Stimulated activated memory B cell treated with anti-CD40 and anti-IgM and Interleukin-4, amounts not matched to agents 10 μg/mL and 1 μg/mL and 100 μg/mL, for 72 hours (primary cell): ENCODE measurements around the gene KLHL33.
"Not testable (repeated sequence)": the region's sequence is repeated elsewhere in the genome, so short reads cannot be mapped to it uniquely, and the experiment has no call there.

Experiments used
- ATAC-seq: fragments of 150-1000 bp; cut with Tn5 transposase; 2 replicates; pipeline ENCODE4 v1.10.0; 2021
- H3K27ac Mint-ChIP-seq: one replicate; pipeline ENCODE4 v1.8.0; 2022; ENCODE audit warnings: mild to moderate bottlenecking, mixed read lengths
- H3K27me3 Mint-ChIP-seq: one replicate; pipeline ENCODE4 v1.8.0; 2022; ENCODE audit warnings: mixed read lengths
- H3K36me3 Mint-ChIP-seq: one replicate; pipeline ENCODE4 v1.8.0; 2022; ENCODE audit warnings: mixed read lengths
- H3K4me1 Mint-ChIP-seq: one replicate; pipeline ENCODE4 v1.8.0; 2022; ENCODE audit warnings: mixed read lengths
- H3K4me3 Mint-ChIP-seq: one replicate; pipeline ENCODE4 v1.8.0; 2022; ENCODE audit warnings: mild to moderate bottlenecking, moderate library complexity, mixed read lengths
- H3K9me3 Mint-ChIP-seq: one replicate; pipeline ENCODE4 v1.8.0; 2022; ENCODE audit warnings: mixed read lengths

KLHL33 gene

GRCh38 chr14:20458031-20458789 is 22.2 kb upstream of the KLHL33 start:
- H3K4me3 Mint-ChIP-seq: no peak overlapping the region
- no peak for ATAC-seq
- H3K36me3 Mint-ChIP-seq: peaks cover 16% of the 10 kb centered on the region
- peaks cover 25% of the 10 kb centered on the region for H3K4me1 Mint-ChIP-seq
- no peak overlapping the region for H3K27ac Mint-ChIP-seq
- peaks cover 3% of the 10 kb centered on the region for H3K9me3 Mint-ChIP-seq
- H3K27me3 Mint-ChIP-seq: no peaks in the 10 kb centered on the region

GRCh38 chr14:20456971-20457370 is 21.0 kb upstream of the KLHL33 start:
- Mint-ChIP-seq H3K36me3 (peaks cover 24% of the 10 kb centered on the region), H3K27ac (no peak overlapping the region), H3K4me3 (no peak overlapping the region), H3K9me3 (peaks cover 3% of the 10 kb centered on the region), H3K4me1 (peaks cover 33% of the 10 kb centered on the region), H3K27me3 (no peaks in the 10 kb centered on the region)
- ATAC-seq: no peak

- H3K27me3 Mint-ChIP-seq: no peaks in the 10 kb centered on the region
- peak; percentile 76 for ATAC-seq
- no peak overlapping the region for H3K4me3 Mint-ChIP-seq
- peaks cover 28% of the 10 kb centered on the region for H3K36me3 Mint-ChIP-seq
- H3K27ac Mint-ChIP-seq: no peak overlapping the region
- H3K9me3 Mint-ChIP-seq: no peaks in the 10 kb centered on the region
- peaks cover 31% of the 10 kb centered on the region for H3K4me1 Mint-ChIP-seq
Observed at GRCh38 chr14:20455355-20456300, 19.7 kb upstream of the KLHL33 start.

DNA sequence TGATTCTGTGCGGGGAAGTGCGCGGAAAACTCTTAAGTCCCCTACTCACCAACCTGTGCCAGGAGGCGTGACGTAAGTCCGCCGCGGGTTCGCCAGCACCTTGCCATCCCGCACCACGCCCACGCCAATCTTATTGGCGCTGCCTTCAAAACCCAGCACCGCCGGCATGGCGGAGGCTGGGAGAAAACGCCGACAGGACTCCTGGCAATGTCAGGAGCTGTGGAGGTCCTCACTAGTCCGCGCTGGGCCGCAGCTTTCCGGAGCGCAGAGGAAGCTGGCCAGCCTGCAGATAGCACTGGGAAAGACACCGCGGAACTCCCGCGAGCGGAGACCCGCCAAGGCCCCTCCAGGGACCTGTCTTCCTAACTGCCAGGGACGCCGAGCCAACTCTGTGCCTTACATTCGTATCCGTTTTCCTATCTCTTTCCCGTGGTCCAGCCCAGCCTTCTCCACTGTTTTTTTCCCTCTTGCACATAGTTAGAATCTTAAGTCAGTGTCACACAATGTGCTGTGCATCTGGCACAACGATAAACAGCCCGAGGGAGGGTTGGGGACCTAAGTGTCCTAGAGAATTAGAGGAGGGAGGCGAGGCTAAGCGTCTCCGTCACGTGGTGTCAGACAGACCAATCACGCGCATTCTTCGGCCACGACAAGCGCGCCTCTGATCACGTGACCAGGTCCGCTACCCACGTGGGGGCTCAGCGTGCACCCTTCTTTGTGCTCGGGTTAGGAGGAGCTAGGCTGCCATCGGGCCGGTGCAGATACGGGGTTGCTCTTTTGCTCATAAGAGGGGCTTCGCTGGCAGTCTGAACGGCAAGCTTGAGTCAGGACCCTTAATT is 18.8 kb upstream of the KLHL33 start, which contains the start of the genes APEX1 and OSGEP:
Gene APEX1 (plus strand): TSS at position 711 of the 839 bp plus-strand sequence. CDS start 420 bp downstream, outside the sequence.
Gene OSGEP (minus strand): TSS at position 297 of the 839 bp plus-strand sequence. CDS start 129 bp downstream, at position 168.
- peak; percentile 97 for ATAC-seq
- H3K4me3 Mint-ChIP-seq: no peak within 1 kb of the TSS
- no peak within 1 kb of the TSS for H3K27ac Mint-ChIP-seq
- H3K4me1 Mint-ChIP-seq: peaks cover 27% of the 10 kb centered on the region
- no peaks in the 10 kb centered on the region for H3K9me3 Mint-ChIP-seq
- peaks cover 27% of the 10 kb centered on the region for H3K36me3 Mint-ChIP-seq
- no peaks in the 10 kb centered on the region for H3K27me3 Mint-ChIP-seq

GRCh38 chr14:20452831-20453230 is 16.9 kb upstream of the KLHL33 start:
- Mint-ChIP-seq H3K27ac (peak overlapping the region; percentile 25), H3K36me3 (peaks cover 33% of the 10 kb centered on the region), H3K4me1 (peaks cover 18% of the 10 kb centered on the region)
- ATAC-seq, H3K27me3 Mint-ChIP-seq, H3K4me3 Mint-ChIP-seq, H3K9me3 Mint-ChIP-seq: not testable (repeated sequence)

GRCh38 chr14:20446889-20447288 is 10.9 kb upstream of the KLHL33 start:
- no peak for ATAC-seq
- Mint-ChIP-seq H3K27ac (peak overlapping the region; percentile 22), H3K4me1 (peaks cover 14% of the 10 kb centered on the region), H3K9me3 (no peaks in the 10 kb centered on the region), H3K4me3 (no peak overlapping the region), H3K36me3 (peaks cover 45% of the 10 kb centered on the region), H3K27me3 (no peaks in the 10 kb centered on the region)

- H3K4me3 Mint-ChIP-seq, H3K9me3 Mint-ChIP-seq, H3K27me3 Mint-ChIP-seq, ATAC-seq, H3K27ac Mint-ChIP-seq: not testable (repeated sequence)
- H3K4me1 Mint-ChIP-seq: peaks cover 37% of the 10 kb centered on the region
- peaks cover 32% of the 10 kb centered on the region for H3K36me3 Mint-ChIP-seq
Observed at GRCh38 chr14:20443650-20444049, 7.7 kb upstream of the KLHL33 start.

DNA sequence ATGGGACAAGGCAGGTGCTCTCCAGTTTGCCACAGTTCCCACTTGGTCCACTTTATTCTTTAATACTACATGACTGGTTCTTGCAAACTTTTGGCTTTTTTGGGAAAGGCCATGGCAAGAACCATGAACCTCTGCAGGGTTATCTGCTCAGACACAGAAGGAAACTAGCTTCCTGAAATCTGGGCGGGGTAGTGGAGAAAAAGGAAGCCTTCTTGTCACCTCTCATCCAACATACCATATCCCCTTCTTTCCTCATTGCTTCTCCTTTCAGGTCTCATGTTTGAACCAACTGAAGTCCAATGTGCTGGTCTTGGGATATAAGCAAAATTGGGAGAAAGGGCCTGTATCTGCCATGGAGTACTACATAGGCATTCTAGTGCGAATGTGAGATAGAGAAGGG is 5.5 kb upstream of the KLHL33 start:
- Mint-ChIP-seq H3K27ac (no peak overlapping the region), H3K4me3 (no peak overlapping the region), H3K27me3 (no peaks in the 10 kb centered on the region), H3K9me3 (peaks cover 5% of the 10 kb centered on the region), H3K4me1 (peaks cover 53% of the 10 kb centered on the region), H3K36me3 (peaks cover 14% of the 10 kb centered on the region)
- no peak for ATAC-seq

- Mint-ChIP-seq H3K4me3 (no peak overlapping the region), H3K36me3 (peaks cover 14% of the 10 kb centered on the region), H3K4me1 (peaks cover 54% of the 10 kb centered on the region), H3K27me3 (no peaks in the 10 kb centered on the region), H3K27ac (peak overlapping the region; percentile 69), H3K9me3 (peaks cover 5% of the 10 kb centered on the region)
- ATAC-seq: peak; percentile 76
Observed at GRCh38 chr14:20440882-20441281, 4.9 kb upstream of the KLHL33 start.

DNA sequence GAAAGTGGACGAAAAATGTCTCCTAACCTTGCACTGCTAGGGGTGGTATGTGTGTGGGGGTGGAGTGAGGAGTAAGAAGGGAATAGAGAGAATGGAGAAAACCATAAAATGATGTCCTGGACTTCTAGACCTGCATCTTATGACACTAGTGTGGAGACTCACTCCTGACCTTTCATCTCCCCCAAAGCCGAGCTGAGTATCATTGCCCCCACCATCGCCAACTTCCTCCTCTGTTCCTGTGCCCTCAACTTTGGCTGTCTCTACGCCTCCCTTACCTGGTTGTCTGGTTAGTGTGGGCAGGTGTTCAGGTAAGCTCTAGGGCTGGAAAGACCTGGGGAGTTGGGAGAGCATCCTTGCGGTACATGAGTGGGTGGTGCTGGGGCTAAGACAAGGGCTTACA is 4.5 kb upstream of the KLHL33 start:
- Mint-ChIP-seq H3K4me1 (peaks cover 56% of the 10 kb centered on the region), H3K27ac (peak overlapping the region; percentile 69), H3K4me3 (no peak overlapping the region), H3K36me3 (peaks cover 14% of the 10 kb centered on the region), H3K9me3 (peaks cover 5% of the 10 kb centered on the region), H3K27me3 (no peaks in the 10 kb centered on the region)
- peak; percentile 35 for ATAC-seq

- Mint-ChIP-seq H3K27ac (peak overlapping the region; percentile 15), H3K9me3 (peaks cover 5% of the 10 kb centered on the region), H3K4me3 (no peak overlapping the region), H3K27me3 (no peaks in the 10 kb centered on the region), H3K36me3 (peaks cover 14% of the 10 kb centered on the region), H3K4me1 (peaks cover 59% of the 10 kb centered on the region)
- ATAC-seq: peak; percentile 61
Observed at GRCh38 chr14:20438664-20439063, 2.7 kb upstream of the KLHL33 start.

DNA sequence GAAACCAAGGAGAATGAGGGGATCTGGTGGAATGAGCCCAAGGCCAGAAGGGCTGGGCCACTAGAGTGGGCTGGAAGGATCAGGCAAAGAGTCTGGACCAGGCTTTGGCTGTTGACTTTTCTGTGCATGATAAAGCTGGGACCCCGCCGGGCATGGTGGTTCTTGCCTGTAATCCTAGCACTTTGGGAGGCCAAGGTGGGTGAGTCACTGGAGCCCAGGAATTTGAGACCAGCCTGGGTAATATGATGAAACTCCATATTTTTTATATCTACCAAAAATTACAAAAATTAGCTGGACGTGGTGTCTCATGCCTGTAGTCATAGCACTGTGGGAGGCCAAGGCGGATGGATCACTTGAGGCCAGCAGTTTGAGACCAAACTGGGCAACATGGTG is 393 bp upstream of the KLHL33 start:
- no peak overlapping the region for H3K27ac Mint-ChIP-seq
- no peaks in the 10 kb centered on the region for H3K36me3 Mint-ChIP-seq
- no peak overlapping the region for H3K4me3 Mint-ChIP-seq
- H3K9me3 Mint-ChIP-seq: peaks cover 5% of the 10 kb centered on the region
- no peak for ATAC-seq
- H3K4me1 Mint-ChIP-seq: peaks cover 53% of the 10 kb centered on the region
- no peaks in the 10 kb centered on the region for H3K27me3 Mint-ChIP-seq

- H3K9me3 Mint-ChIP-seq: peaks cover 5% of the 10 kb centered on the region
- peaks cover 46% of the 10 kb centered on the region for H3K4me1 Mint-ChIP-seq
- H3K36me3 Mint-ChIP-seq: no peaks in the 10 kb centered on the region
- H3K27me3 Mint-ChIP-seq: no peaks in the 10 kb centered on the region
- no peak for ATAC-seq
- H3K27ac Mint-ChIP-seq: no peak overlapping the region
- no peak overlapping the region for H3K4me3 Mint-ChIP-seq
Observed at GRCh38 chr14:20434701-20435581, 1.0 kb downstream of the KLHL33 start.
